ENCODE data around the gene TAX1BP3. TPM values are rescaled to one million over a fixed set of nuclear protein-coding genes. Genes with fewer than 3 reads are reported as not detected.

Gene TAX1BP3
- total and polyA plus RNA-seq, 2 of the 13 experiments (the other 11 are each of a cell fraction or from before 2014, with no cell fraction given), result 16.7 to 45.1 TPM

DNA sequence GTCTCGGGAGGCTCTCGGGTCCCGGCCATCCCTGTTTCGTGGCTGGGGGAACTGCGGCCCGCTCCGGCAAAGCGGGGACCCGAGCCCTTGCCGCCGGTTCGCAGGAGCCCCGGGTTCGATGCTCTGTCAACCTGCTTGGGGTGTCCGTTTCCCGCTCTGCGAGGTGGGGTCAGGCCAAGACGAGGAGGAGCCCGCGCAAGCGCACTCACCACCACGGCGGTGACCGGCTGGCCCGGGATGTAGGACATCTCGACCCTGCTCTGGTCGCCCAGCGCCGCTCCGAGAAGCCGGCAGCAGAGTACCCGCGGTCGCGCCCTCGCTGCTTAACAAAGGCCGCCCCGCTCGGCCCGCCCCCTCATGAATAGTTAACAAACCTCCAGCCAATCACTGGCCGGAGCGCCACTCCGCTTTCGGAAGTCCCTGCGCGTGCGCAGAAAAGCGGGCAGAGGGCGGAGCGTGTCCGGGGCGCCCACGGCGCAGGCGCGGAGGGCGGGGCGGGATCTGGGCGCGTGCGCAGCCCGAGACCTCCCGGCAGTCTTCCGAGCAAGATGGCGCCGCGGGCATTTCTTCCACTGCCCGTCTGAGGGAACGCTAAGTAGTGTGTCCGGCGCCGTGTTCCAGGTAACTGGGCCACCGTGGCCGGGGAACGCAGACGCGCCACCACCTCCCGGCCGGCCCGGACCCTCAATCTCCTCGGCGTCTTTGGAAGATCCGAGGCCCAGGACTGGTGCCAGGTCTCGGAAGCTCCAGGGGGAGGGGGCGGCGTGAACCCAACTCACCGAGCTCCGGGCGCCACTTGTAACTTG lies at the start of gene TAX1BP3, which contains the start of gene EMC6 (continued):
- TF ChIP-seq NFKB2 (CRISPR knock-in tag; IDR thresholded peaks at IDR 0.05; ENCODE audit: borderline replicate concordance), result peak; percentile 36; the same call in 1 of the 2 replicates
- TF ChIP-seq ZNF558 (CRISPR knock-in tag; IDR thresholded peaks at IDR 0.05; ENCODE audit: borderline replicate concordance), result peak; percentile 26; the same call in 1 of the 2 replicates
- TF ChIP-seq SOX5 (CRISPR knock-in tag; IDR thresholded peaks at IDR 0.05; ENCODE audit: borderline replicate concordance), result no peak; the same call in 1 of the 2 replicates
- TF ChIP-seq, protein P1, sequence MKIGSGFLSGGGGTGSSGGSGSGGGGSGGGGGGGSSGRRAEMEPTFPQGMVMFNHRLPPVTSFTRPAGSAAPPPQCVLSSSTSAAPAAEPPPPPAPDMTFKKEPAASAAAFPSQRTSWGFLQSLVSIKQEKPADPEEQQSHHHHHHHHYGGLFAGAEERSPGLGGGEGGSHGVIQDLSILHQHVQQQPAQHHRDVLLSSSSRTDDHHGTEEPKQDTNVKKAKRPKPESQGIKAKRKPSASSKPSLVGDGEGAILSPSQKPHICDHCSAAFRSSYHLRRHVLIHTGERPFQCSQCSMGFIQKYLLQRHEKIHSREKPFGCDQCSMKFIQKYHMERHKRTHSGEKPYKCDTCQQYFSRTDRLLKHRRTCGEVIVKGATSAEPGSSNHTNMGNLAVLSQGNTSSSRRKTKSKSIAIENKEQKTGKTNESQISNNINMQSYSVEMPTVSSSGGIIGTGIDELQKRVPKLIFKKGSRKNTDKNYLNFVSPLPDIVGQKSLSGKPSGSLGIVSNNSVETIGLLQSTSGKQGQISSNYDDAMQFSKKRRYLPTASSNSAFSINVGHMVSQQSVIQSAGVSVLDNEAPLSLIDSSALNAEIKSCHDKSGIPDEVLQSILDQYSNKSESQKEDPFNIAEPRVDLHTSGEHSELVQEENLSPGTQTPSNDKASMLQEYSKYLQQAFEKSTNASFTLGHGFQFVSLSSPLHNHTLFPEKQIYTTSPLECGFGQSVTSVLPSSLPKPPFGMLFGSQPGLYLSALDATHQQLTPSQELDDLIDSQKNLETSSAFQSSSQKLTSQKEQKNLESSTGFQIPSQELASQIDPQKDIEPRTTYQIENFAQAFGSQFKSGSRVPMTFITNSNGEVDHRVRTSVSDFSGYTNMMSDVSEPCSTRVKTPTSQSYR (CRISPR knock-in tag; IDR thresholded peaks at IDR 0.05; ENCODE audit: borderline replicate concordance), result no peak
- TF ChIP-seq ZNF12 (CRISPR knock-in tag; IDR thresholded peaks at IDR 0.05), result no peak
- peak; percentile 59; the same call in 1 of the 2 replicates for TF ChIP-seq ZNF709 (CRISPR knock-in tag; IDR thresholded peaks at IDR 0.05)
- TF ChIP-seq ZNF20 (CRISPR knock-in tag; IDR thresholded peaks at IDR 0.05), result no peak
- no peak for TF ChIP-seq ZMAT5 (CRISPR knock-in tag; IDR thresholded peaks at IDR 0.05; ENCODE audit: borderline replicate concordance, low read depth)
- TF ChIP-seq YY1 (IDR thresholded peaks at IDR 0.05; ENCODE audit: insufficient read depth, insufficient replicate concordance, low read depth, low read length), result peak; percentile 97
- TF ChIP-seq ONECUT2 (CRISPR knock-in tag; IDR thresholded peaks at IDR 0.05), result no peak
- TF ChIP-seq, protein P2, sequence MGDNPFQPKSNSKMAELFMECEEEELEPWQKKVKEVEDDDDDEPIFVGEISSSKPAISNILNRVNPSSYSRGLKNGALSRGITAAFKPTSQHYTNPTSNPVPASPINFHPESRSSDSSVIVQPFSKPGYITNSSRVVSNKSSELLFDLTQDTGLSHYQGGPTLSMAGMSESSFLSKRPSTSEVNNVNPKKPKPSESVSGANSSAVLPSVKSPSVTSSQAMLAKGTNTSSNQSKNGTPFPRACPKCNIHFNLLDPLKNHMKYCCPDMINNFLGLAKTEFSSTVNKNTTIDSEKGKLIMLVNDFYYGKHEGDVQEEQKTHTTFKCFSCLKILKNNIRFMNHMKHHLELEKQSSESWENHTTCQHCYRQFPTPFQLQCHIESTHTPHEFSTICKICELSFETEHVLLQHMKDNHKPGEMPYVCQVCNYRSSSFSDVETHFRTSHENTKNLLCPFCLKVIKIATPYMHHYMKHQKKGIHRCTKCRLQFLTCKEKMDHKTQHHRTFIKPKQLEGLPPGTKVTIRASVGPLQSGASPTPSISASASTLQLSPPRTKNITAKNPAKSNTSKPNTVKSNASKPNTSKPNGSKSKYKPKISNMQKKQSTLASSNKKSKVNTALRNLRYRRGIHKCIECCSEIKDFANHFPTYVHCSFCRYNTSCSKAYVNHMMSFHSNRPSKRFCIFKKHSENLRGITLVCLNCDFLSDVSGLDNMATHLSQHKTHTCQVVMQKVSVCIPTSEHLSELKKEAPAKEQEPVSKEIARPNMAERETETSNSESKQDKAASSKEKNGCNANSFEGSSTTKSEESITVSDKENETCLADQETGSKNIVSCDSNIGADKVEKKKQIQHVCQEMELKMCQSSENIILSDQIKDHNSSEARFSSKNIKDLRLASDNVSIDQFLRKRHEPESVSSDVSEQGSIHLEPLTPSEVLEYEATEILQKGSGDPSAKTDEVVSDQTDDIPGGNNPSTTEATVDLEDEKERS (CRISPR knock-in tag; IDR thresholded peaks at IDR 0.05), result peak; percentile 42; the same call in 1 of the 2 replicates
- TF ChIP-seq ZNF660 (CRISPR knock-in tag; IDR thresholded peaks at IDR 0.05; ENCODE audit: borderline replicate concordance, low read depth), result no peak
- TF ChIP-seq ZSCAN9 (CRISPR knock-in tag; IDR thresholded peaks at IDR 0.05; ENCODE audit: borderline replicate concordance), result no peak; the same call in none of the 2 replicates
- TF ChIP-seq DNMT1 (CRISPR knock-in tag; IDR thresholded peaks at IDR 0.05), result no peak; the same call in 1 of the 2 replicates
- no peak for TF ChIP-seq GFI1 (CRISPR knock-in tag; IDR thresholded peaks at IDR 0.05; ENCODE audit: borderline replicate concordance)
- TF ChIP-seq MED1 (CRISPR knock-in tag; IDR thresholded peaks at IDR 0.05), result peak; percentile 56
- no peak; the same call in 1 of the 2 replicates for TF ChIP-seq SNAPC2 (CRISPR knock-in tag; IDR thresholded peaks at IDR 0.05)
- TF ChIP-seq DBP (CRISPR knock-in tag; IDR thresholded peaks at IDR 0.05; ENCODE audit: not compliant biosample characterization), result peak; percentile 27
- no peak; the same call in 1 of the 2 replicates for TF ChIP-seq WIZ (CRISPR knock-in tag; IDR thresholded peaks at IDR 0.05)
- TF ChIP-seq PREB (CRISPR knock-in tag; IDR thresholded peaks at IDR 0.05), result peak; percentile 81; the same call in 1 of the 2 replicates
- TF ChIP-seq STAG1 (CRISPR knock-in tag; IDR thresholded peaks at IDR 0.05), result no peak
